Keratinocyte (primary cell): ENCODE results near the gene CACNA1E. TPM values are rescaled to one million over a fixed set of nuclear protein-coding genes. Genes with fewer than 3 reads are reported as not detected.

Experiments used
- DNase-seq: peaks from one replicate; pipeline ENCODE4 v3.0.0-alpha.2; 2011; ENCODE audit warnings: low read depth, missing footprints, low spot score
- FAIRE-seq: peaks from 2 replicates; lab custom pipeline; 2011; peaks lifted over from hg19 to GRCh38; lab: Jason Lieb, UNC
- H2AFZ ChIP-seq: 2 replicates; pipeline ENCODE4 v1.6.0; 2012; ENCODE audit warnings: low read length, control low read depth, inconsistent platforms; ENCODE audit not compliant: control insufficient read depth
- H3K27ac ChIP-seq: 2 replicates; pipeline ENCODE4 v1.5.1; 2011; ENCODE audit warnings: low read length; ENCODE audit not compliant: control insufficient read depth, insufficient read depth
- H3K27me3 ChIP-seq: 3 replicates; pipeline ENCODE4 v1.6.0; 2011; ENCODE audit warnings: low read length; ENCODE audit not compliant: control insufficient read depth, insufficient read depth; ENCODE audit errors: extremely low read depth
- H3K36me3 ChIP-seq, 2 experiments: 2 replicates in 1 of 2; 3 replicates in 1 of 2; pipeline ENCODE4 v1.5.1; 2011; ENCODE audit warnings: low read length in 2 of 2, mild to moderate bottlenecking in 1 of 2; ENCODE audit not compliant: control insufficient read depth in 2 of 2, insufficient read depth in 2 of 2; ENCODE audit errors: extremely low read depth in 1 of 2
- H3K4me1 ChIP-seq: 3 replicates; pipeline ENCODE4 v1.5.1; 2011; ENCODE audit warnings: low read length; ENCODE audit not compliant: control insufficient read depth, insufficient read depth; ENCODE audit errors: extremely low read depth
- H3K4me2 ChIP-seq: 3 replicates; pipeline ENCODE4 v1.6.0; 2011; ENCODE audit warnings: low read depth, low read length; ENCODE audit not compliant: control insufficient read depth, insufficient read depth; ENCODE audit errors: extremely low read depth
- H3K4me3 ChIP-seq, 3 experiments: fragments of 200-600 bp in 1 of 3; sonication (generic) in 1 of 3; 2 replicates in 2 of 3; 3 replicates in 1 of 3; pipeline ENCODE4 v1.5.1; 2011 to 2016; ENCODE audit warnings: low read length in 3 of 3, mild to moderate bottlenecking in 3 of 3, control low read depth in 2 of 3, inconsistent platforms in 1 of 3, low read depth in 1 of 3, mixed read lengths in 1 of 3, mixed run types in 1 of 3, moderate library complexity in 1 of 3; ENCODE audit not compliant: control insufficient read depth in 2 of 3, insufficient read depth in 2 of 3; ENCODE audit errors: extremely low read depth in 1 of 3
- H3K79me2 ChIP-seq: 2 replicates; pipeline ENCODE4 v1.6.0; 2012; ENCODE audit warnings: low read length; ENCODE audit not compliant: control insufficient read depth, insufficient read depth
- H3K9ac ChIP-seq: 3 replicates; pipeline ENCODE4 v1.6.0; 2011; ENCODE audit warnings: low read length; ENCODE audit not compliant: control insufficient read depth, insufficient read depth; ENCODE audit errors: extremely low read depth
- H3K9me1 ChIP-seq: 3 replicates; pipeline ENCODE4 v1.6.0; 2011; ENCODE audit warnings: low read length; ENCODE audit not compliant: control insufficient read depth, insufficient read depth; ENCODE audit errors: extremely low read depth
- H3K9me3 ChIP-seq: 2 replicates; pipeline ENCODE4 v1.5.1; 2012; ENCODE audit warnings: low read depth, low read length; ENCODE audit not compliant: control insufficient read depth
- H4K20me1 ChIP-seq: 3 replicates; pipeline ENCODE4 v1.6.0; 2011; ENCODE audit warnings: low read length; ENCODE audit not compliant: control insufficient read depth, insufficient read depth; ENCODE audit errors: extremely low read depth
- EZH2 ChIP-seq: IDR thresholded peaks from one replicate; pipeline ENCODE4 v1.6.1; 2012; ENCODE audit warnings: inconsistent platforms, mild to moderate bottlenecking, low read length, moderate library complexity
- dilution Hi-C: fragments of 300-500 bp; cut with MboI; formaldehyde crosslinking; loops from one replicate; pipeline ENCODE4 v1.7.0; 2020; ENCODE audit warnings: low sequenced_read_pairs; ENCODE audit not compliant: extremely low pct_ligation_motif_present
- polyA plus RNA-seq, 5 experiments: library from polyadenylated mRNA; depleted of rRNA in 3 of 5; stranded (reverse) in 3 of 5; stranded (forward) in 1 of 5; unstranded in 1 of 5; fragments of >200 nt; gene quantifications; 1 replicate in 1 of 5; 2 replicates in 3 of 5; 3 replicates in 1 of 5; pipeline versions ENCODE4 v1.2.1 to v1.2.3, GENCODE V29; 2011 to 2012; ENCODE audit warnings: missing spikeins in 2 of 5, low read depth in 1 of 5, low replicate concordance in 1 of 5
- TF ChIP-seq, protein P1 (sequence below), 3 experiments: IDR thresholded peaks in 1 of 3; conservative IDR thresholded peaks in 1 of 3; optimal IDR thresholded peaks in 1 of 3; 2 replicates in 2 of 3; 3 replicates in 1 of 3; pipeline versions ENCODE3 to v1.5.1; 2011; ENCODE audit warnings: low read length in 3 of 3, mild to moderate bottlenecking in 3 of 3, moderate library complexity in 2 of 3, control low read depth in 1 of 3, inconsistent platforms in 1 of 3; ENCODE audit not compliant: insufficient read depth in 2 of 3; ENCODE audit errors: extremely low read depth in 1 of 3

CACNA1E gene
- polyA plus RNA-seq, 1 donor (not counting 4 experiments of a cell fraction or from before 2014, with no cell fraction given) = not detected

DNA sequence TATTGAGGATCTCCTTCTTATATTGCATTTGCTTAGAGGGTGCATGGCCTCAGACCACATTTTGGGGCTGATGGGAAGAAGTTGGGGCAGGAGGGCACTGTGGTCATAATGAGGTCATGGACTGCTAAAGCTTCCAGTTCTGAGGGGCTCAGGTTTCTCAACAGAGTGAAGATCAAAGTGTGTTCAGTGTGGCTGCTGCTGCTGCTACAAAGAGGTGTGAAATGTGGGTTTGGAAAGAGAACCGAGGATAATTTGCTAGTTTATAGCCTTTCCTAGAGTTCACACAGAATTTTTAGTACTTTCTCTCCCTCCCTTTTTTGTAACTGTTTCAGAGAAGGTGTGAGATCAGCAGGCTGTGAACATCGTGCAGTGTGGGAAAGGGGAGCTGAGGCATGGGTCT, 73.3 kb downstream of the CACNA1E start:
- Histone ChIP-seq H3K4me3 (no peak overlapping the region), H3K79me2 (no peaks in the 10 kb centered on the region), H3K27me3 (peaks cover 20% of the 10 kb centered on the region), H3K9me3 (no peaks in the 10 kb centered on the region), H3K36me3 (no peaks in the 10 kb centered on the region), H4K20me1 (no peaks in the 10 kb centered on the region), H2AFZ (no peak overlapping the region), H3K4me1 (no peaks in the 10 kb centered on the region), H3K9me1 (no peaks in the 10 kb centered on the region), H3K9ac (no peak overlapping the region), H3K27ac (no peak overlapping the region), H3K4me2 (no peak overlapping the region)
- DNase-seq (no peak), FAIRE-seq (no peak)
- dilution Hi-C loops = no loop called here
- TF ChIP-seq EZH2 = no peak
- TF ChIP-seq, protein P1, sequence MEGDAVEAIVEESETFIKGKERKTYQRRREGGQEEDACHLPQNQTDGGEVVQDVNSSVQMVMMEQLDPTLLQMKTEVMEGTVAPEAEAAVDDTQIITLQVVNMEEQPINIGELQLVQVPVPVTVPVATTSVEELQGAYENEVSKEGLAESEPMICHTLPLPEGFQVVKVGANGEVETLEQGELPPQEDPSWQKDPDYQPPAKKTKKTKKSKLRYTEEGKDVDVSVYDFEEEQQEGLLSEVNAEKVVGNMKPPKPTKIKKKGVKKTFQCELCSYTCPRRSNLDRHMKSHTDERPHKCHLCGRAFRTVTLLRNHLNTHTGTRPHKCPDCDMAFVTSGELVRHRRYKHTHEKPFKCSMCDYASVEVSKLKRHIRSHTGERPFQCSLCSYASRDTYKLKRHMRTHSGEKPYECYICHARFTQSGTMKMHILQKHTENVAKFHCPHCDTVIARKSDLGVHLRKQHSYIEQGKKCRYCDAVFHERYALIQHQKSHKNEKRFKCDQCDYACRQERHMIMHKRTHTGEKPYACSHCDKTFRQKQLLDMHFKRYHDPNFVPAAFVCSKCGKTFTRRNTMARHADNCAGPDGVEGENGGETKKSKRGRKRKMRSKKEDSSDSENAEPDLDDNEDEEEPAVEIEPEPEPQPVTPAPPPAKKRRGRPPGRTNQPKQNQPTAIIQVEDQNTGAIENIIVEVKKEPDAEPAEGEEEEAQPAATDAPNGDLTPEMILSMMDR (optimal IDR thresholded peaks at IDR 0.05 in 1 of 3, IDR thresholded peaks at IDR 0.05 in 1 of 3, conservative IDR thresholded peaks at IDR 0.05 in 1 of 3; ENCODE audit: extremely low read depth in 1 of 3, insufficient read depth in 2 of 3, low read length in 3 of 3) = no peak

DNA sequence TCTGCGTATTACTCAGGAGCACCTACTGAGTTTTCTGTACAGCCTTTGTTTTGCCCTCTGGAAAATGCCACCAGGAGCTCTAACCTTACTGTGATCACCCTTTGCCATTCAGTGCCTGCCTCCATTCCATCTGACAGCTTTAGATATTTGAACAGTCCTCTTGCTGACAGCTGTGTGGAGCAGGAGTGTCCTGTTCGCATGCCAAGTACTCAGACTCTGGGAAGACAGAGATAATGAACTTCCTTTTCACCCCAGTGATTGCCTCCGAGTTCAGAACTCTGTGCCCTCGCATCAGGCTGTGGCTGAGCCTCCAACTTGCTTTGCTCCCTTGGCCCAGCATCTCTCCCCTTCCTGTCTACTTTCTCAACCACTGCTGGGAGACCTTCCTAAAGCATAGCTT, 74.0 kb downstream of the CACNA1E start:
- H3K4me1 ChIP-seq = no peaks in the 10 kb centered on the region
- H3K9ac ChIP-seq = no peak overlapping the region
- no peaks in the 10 kb centered on the region for H3K9me1 ChIP-seq
- TF ChIP-seq EZH2 = no peak
- TF ChIP-seq, protein P1 (optimal IDR thresholded peaks at IDR 0.05 in 1 of 3, IDR thresholded peaks at IDR 0.05 in 1 of 3, conservative IDR thresholded peaks at IDR 0.05 in 1 of 3; ENCODE audit: extremely low read depth in 1 of 3, insufficient read depth in 2 of 3, low read length in 3 of 3) = no peak
- no peak overlapping the region for H3K4me2 ChIP-seq
- DNase-seq (no peak), FAIRE-seq (no peak)
- no peak overlapping the region for H3K27ac ChIP-seq
- H3K79me2 ChIP-seq = no peaks in the 10 kb centered on the region
- H4K20me1 ChIP-seq = no peaks in the 10 kb centered on the region
- H3K9me3 ChIP-seq = no peaks in the 10 kb centered on the region
- H2AFZ ChIP-seq = no peak overlapping the region
- H3K4me3 ChIP-seq = no peak overlapping the region
- dilution Hi-C loops = no loop called here
- H3K27me3 ChIP-seq = peaks cover 20% of the 10 kb centered on the region
- H3K36me3 ChIP-seq = no peaks in the 10 kb centered on the region
